Mesothelial cell of epicardium (in vitro differentiated cells): ENCODE measurements around the gene MYPOP. TPM values are rescaled to one million over a fixed set of nuclear protein-coding genes. Genes with fewer than 3 reads are reported as not detected.
A peak's percentile ranks its signal among the peaks of the same experiment; 100 is the strongest.

Source experiments
- DNase-seq, 2 experiments: peaks; one replicate each; pipeline ENCODE4 v3.0.0; 2021; ENCODE audit warnings: low spot score in 2 of 2; ENCODE audit not compliant: unreplicated experiment in 2 of 2
- H3K27ac Mint-ChIP-seq: 2 replicates; pipeline ENCODE4 v1.8.0; 2021; ENCODE audit warnings: mixed read lengths
- H3K27me3 Mint-ChIP-seq: 2 replicates; pipeline ENCODE4 v1.8.0; 2021; ENCODE audit warnings: low read depth, mixed read lengths
- H3K36me3 Mint-ChIP-seq: 2 replicates; pipeline ENCODE4 v1.8.0; 2021; ENCODE audit warnings: mixed read lengths
- H3K4me1 Mint-ChIP-seq: 2 replicates; pipeline ENCODE4 v1.8.0; 2021; ENCODE audit warnings: mixed read lengths
- H3K4me3 Mint-ChIP-seq: 2 replicates; pipeline ENCODE4 v1.8.0; 2021; ENCODE audit warnings: mild to moderate bottlenecking, moderate library complexity, mixed read lengths
- H3K9me3 Mint-ChIP-seq: 2 replicates; pipeline ENCODE4 v1.8.0; 2021; ENCODE audit warnings: mixed read lengths
- CTCF ChIP-seq: fragments of 200-600 bp; sonication (generic); IDR thresholded peaks from one replicate; pipeline ENCODE4 v1.5.0; 2021; ENCODE audit warnings: antibody characterized with exemption; ENCODE audit not compliant: unreplicated experiment
- total RNA-seq: library from RNA; stranded (reverse); gene quantifications from 3 replicates; pipeline ENCODE4 v1.2.1, GENCODE V29; 2021

MYPOP gene
- total RNA-seq, 1 donor from 2014 or later, result 10.4 TPM

GRCh38 chr19:45927565-45928261 is 25.3 kb upstream of the MYPOP start:
- Mint-ChIP-seq H3K4me3 (no peak overlapping the region), H3K9me3 (peaks cover 3% of the 10 kb centered on the region), H3K36me3 (no peaks in the 10 kb centered on the region), H3K27ac (no peak overlapping the region), H3K27me3 (peaks cover 27% of the 10 kb centered on the region), H3K4me1 (no peaks in the 10 kb centered on the region)
- TF ChIP-seq CTCF, result no peak
- DNase-seq, result peak; percentile 78 to 93

GRCh38 chr19:45924891-45925447 is 22.6 kb upstream of the MYPOP start:
- no peaks in the 10 kb centered on the region for H3K36me3 Mint-ChIP-seq
- peaks cover 3% of the 10 kb centered on the region for H3K9me3 Mint-ChIP-seq
- peaks cover 10% of the 10 kb centered on the region for H3K27me3 Mint-ChIP-seq
- DNase-seq, result no peak
- no peak overlapping the region for H3K4me3 Mint-ChIP-seq
- no peak for TF ChIP-seq CTCF
- H3K27ac Mint-ChIP-seq, result no peak overlapping the region
- H3K4me1 Mint-ChIP-seq, result no peaks in the 10 kb centered on the region

- H3K4me1 Mint-ChIP-seq, result no peaks in the 10 kb centered on the region
- no peak overlapping the region for H3K27ac Mint-ChIP-seq
- peak; percentile 18 for TF ChIP-seq CTCF
- no peaks in the 10 kb centered on the region for H3K36me3 Mint-ChIP-seq
- H3K9me3 Mint-ChIP-seq, result peaks cover 3% of the 10 kb centered on the region
- DNase-seq, result no peak
- no peak overlapping the region for H3K4me3 Mint-ChIP-seq
- peaks cover 18% of the 10 kb centered on the region for H3K27me3 Mint-ChIP-seq
Measured at GRCh38 chr19:45922281-45922680, 19.9 kb upstream of the MYPOP start.

GRCh38 chr19:45920458-45920857 is 18.0 kb upstream of the MYPOP start:
- Mint-ChIP-seq H3K9me3 (peaks cover 3% of the 10 kb centered on the region), H3K27me3 (peaks cover 21% of the 10 kb centered on the region), H3K4me3 (no peak overlapping the region), H3K27ac (no peak overlapping the region), H3K36me3 (no peaks in the 10 kb centered on the region), H3K4me1 (no peaks in the 10 kb centered on the region)
- no peak for TF ChIP-seq CTCF
- no peak for DNase-seq

GRCh38 chr19:45919678-45920077 is 17.3 kb upstream of the MYPOP start:
- TF ChIP-seq CTCF, result no peak
- Mint-ChIP-seq H3K4me3 (no peak overlapping the region), H3K4me1 (no peaks in the 10 kb centered on the region), H3K27ac (no peak overlapping the region), H3K27me3 (peaks cover 22% of the 10 kb centered on the region), H3K36me3 (no peaks in the 10 kb centered on the region), H3K9me3 (no peaks in the 10 kb centered on the region)
- no peak for DNase-seq
